AG10803 (cell line): Measurements from ENCODE around the gene BTRC.
"Not testable (repeated sequence)": the region's sequence is repeated elsewhere in the genome, so short reads cannot be mapped to it uniquely, and the experiment has no call there.

Source experiments
- DNase-seq: peaks from one replicate; pipeline ENCODE4 v3.0.0; 2010; ENCODE audit warnings: low read depth
- H3K4me3 ChIP-seq: 2 replicates; pipeline ENCODE4 v1.5.1; 2011; ENCODE audit warnings: mild to moderate bottlenecking, low read length, control low read depth
- TF ChIP-seq, protein P1 (sequence below): conservative IDR thresholded peaks from 2 replicates; pipeline ENCODE4 v1.5.1; 2011; ENCODE audit warnings: mild to moderate bottlenecking, low read length, control low read depth, inconsistent platforms

The BTRC gene

GRCh38 chr10:101319241-101319915 lies 34.6 kb upstream of the BTRC start:
- H3K4me3 ChIP-seq = no peak overlapping the region
- DNase-seq = no peak
- TF ChIP-seq, protein P1, sequence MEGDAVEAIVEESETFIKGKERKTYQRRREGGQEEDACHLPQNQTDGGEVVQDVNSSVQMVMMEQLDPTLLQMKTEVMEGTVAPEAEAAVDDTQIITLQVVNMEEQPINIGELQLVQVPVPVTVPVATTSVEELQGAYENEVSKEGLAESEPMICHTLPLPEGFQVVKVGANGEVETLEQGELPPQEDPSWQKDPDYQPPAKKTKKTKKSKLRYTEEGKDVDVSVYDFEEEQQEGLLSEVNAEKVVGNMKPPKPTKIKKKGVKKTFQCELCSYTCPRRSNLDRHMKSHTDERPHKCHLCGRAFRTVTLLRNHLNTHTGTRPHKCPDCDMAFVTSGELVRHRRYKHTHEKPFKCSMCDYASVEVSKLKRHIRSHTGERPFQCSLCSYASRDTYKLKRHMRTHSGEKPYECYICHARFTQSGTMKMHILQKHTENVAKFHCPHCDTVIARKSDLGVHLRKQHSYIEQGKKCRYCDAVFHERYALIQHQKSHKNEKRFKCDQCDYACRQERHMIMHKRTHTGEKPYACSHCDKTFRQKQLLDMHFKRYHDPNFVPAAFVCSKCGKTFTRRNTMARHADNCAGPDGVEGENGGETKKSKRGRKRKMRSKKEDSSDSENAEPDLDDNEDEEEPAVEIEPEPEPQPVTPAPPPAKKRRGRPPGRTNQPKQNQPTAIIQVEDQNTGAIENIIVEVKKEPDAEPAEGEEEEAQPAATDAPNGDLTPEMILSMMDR = no peak

- DNase-seq = no peak
- H3K4me3 ChIP-seq = no peak overlapping the region
- TF ChIP-seq, protein P1 = no peak
These were observed 32.9 kb upstream of the BTRC start for GRCh38 chr10:101321073-101321472.

GRCh38 chr10:101322266-101323108 lies 31.5 kb upstream of the BTRC start:
- no peak for DNase-seq
- H3K4me3 ChIP-seq = no peak overlapping the region
- TF ChIP-seq, protein P1 = no peak

DNA sequence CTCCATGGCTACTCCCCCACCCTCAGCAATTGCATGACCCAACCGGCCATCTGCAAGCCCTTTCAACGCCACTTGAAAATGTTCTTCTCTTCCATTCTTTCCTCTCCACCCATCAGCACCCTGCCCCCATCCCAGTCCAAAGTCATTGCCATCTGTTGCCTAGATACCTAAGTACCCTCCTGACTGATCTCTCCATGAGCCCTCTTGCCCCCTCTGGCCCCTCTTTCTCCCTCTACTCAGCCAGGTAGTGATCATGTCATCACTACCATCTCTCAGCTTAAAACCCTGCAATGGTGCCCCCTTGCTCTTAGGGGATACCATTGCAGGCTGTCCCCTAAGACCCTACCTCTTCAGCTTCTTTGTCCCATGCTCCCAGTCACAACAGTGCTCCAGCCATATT lies 30.5 kb upstream of the BTRC start:
- TF ChIP-seq, protein P1 = no peak
- H3K4me3 ChIP-seq = no peak overlapping the region
- DNase-seq = no peak

DNA sequence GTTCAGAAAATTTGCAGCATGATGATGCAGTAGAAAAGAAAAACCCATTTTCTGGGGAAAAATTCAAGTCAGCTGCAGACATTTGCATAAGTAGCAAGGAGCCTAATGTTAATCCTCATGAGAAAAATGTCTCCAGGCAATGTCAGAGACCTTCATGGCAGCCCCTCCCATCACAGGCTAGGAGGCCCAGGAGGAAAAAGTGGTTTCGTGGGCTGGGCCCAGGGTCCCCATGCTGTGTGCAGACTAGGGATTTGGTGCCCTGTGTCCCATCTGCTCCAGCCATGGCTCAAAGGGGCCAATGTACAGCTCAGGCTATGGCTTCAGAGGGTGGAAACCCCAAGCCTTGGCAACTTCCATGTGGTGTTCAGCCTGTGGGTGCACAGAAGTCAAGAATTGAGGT lies 26.5 kb upstream of the BTRC start:
- not testable (repeated sequence) for H3K4me3 ChIP-seq, DNase-seq

- DNase-seq = no peak
- TF ChIP-seq, protein P1 = no peak
- no peak overlapping the region for H3K4me3 ChIP-seq
These were observed 24.5 kb upstream of the BTRC start for GRCh38 chr10:101329341-101330032.

GRCh38 chr10:101330231-101330630 lies 23.7 kb upstream of the BTRC start:
- DNase-seq = no peak
- H3K4me3 ChIP-seq = no peak overlapping the region
- TF ChIP-seq, protein P1 = no peak
